ENCODE results near the gene SEC61B.
A peak's percentile ranks its signal among the peaks of the same experiment; 100 is the strongest.

The SEC61B gene

GRCh38 chr9:99239341-99240060 is 17.4 kb downstream of the SEC61B start:
- no peak for DNase-seq

DNA sequence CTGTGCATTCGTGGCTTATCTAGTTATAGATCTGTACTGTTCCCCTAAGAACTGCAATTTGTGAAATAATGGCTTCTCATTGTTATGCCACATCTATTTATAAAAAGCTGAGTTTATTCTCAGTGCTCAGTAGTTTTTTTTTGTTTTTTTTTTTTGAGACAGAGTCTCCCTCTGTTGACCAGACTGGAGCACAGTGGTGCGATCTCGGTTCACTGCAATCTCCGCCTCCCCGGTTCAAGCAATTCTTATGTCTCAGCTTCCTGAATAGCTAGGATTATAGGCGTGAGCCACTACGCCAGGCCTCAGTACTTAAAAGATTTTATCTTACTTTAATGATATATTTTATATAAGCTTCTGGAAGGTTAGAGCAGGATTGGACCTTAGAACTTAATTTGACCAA is 19.0 kb downstream of the SEC61B start:
- DNase-seq = no peak

DNA sequence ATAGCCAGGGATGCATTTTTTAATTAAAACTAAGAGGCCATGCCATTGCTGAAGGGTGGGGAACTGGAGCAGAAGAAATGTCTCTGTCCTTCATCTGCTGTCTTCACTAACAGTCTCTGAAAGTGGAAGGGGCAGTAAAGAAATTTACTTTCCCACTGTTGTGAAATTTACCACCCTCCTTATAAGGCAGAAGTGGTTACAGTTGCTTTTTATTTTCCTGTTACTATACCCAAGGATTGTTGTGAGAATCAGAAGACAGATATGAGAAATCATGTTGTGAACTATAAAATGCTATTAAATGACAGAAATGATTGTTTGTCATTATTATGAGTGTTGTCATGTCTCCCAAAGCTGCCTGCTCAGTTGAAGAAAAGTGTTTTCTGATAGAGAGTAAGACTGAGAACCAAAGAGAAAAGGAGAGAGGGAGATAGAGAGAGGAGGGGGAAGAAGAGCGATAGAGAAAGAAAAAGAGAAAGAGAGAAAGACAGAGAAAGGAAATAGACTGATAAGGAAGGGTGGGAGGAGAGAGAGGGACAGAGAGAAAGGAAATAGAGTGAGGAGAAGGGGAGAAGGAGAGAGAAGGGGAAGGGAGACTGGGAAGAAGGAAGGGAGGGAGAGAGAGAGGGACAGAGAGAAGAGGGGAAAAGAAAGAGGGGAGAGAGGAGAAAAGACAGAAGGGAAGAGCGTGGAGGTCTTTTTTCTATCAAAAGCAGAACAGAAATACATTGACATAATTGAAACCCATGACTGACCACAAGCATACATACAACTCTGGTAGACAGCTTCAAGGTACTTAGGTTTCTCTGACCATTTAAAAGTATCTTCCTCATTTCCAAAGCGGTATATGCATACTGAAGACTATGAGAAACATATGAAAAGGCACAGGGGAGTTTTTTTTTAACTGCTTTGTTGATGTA is 22.5 kb downstream of the SEC61B start:
- DNase-seq = no peak

- peak; percentile 34 for DNase-seq
Observed at GRCh38 chr9:99249619-99250018, 27.5 kb downstream of the SEC61B start.

GRCh38 chr9:99251157-99251556 is 29.1 kb downstream of the SEC61B start:
- DNase-seq = no peak

- peak; percentile 69 for DNase-seq
Observed at GRCh38 chr9:99253134-99253533, 31.1 kb downstream of the SEC61B start.

DNA sequence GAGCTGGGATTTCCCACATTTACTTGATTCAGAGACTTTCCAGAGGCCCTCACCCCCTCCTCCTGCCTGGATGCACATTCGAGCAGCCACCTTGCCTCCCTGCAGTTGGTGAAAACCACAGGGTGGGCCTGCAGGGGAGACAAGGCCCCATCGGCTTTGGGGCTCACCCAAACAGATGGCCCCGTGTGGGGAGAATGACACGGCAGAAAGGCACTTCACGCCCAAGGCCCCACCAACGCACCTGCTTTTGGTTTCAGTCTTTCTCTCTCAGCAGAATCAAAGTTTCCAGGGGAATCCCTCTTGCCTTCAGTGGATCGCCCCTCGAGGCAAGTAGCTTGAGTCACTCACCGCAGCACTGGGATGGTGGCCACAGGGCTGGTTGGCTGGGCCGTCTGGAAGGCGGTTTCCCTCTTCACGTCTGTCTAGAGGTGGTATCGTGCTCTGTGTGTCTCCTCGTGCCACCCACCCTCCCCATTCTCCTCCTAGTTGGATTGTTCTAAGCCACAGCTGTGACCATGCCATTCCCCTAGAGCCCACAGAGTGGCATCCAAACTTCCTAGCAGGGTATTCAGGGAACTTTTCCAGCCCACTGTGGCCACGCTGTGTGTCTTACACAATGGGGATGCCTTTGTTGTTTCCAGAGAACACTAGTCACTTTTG is 31.8 kb downstream of the SEC61B start:
- DNase-seq = peak; percentile 92

DNA sequence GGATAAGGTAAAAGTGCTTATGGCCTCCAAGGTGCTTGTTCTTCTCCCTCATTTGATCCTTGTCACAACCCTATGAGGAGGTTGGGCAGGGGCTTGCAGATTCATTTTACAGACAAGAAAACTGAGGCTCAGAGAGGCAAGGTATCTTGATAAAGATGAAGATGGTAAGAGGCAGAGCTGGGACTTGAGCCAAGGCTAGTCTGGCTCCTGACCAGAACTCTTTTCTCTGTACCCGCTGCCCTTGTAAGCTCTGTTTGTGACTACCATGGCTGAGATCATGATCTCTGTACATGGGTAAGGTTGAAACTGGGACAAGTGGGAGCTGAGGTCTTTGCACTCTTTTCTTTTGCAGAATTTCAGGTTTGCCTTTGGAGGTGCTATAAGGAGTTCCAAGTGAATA is 33.6 kb downstream of the SEC61B start:
- DNase-seq = no peak

DNA sequence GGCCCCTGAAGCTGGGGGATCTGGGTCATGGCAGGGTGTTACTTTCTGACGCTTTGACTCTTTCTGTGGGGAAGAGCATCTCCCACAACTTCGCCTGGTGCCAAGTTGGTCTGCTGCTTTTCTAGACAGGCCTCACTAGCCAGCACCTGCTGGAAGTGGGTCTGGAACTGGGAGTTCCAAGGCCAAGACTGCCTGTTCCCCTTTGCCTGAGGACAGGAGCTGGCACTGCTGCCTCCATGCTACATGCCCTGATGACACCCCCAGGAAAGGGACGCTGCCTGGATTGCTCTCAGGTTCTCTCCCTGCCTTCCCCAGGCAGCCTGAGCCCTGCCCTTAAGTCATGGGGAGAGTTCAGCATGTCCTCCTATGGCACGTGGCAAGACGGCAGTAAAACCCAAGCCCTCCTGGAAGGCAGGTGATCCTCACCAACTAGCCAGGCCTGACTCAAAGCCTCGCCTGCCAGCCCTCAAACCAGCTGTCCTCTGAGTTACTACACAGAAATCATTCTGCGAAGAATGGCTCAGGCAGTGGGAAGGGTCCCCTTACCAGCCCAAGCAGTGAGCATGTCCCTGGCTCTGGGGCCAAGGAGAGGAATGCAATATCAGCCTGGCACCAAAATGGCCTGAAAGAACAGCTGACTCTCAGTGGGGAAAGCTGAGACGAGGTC is 35.8 kb downstream of the SEC61B start:
- DNase-seq = no peak

- peak; percentile 53 for DNase-seq
Observed at GRCh38 chr9:99259231-99259918, 37.3 kb downstream of the SEC61B start.

- no peak for DNase-seq
Observed at GRCh38 chr9:99261923-99262322, 39.8 kb downstream of the SEC61B start.

GRCh38 chr9:99262949-99263418 is 40.9 kb downstream of the SEC61B start:
- DNase-seq = no peak

DNA sequence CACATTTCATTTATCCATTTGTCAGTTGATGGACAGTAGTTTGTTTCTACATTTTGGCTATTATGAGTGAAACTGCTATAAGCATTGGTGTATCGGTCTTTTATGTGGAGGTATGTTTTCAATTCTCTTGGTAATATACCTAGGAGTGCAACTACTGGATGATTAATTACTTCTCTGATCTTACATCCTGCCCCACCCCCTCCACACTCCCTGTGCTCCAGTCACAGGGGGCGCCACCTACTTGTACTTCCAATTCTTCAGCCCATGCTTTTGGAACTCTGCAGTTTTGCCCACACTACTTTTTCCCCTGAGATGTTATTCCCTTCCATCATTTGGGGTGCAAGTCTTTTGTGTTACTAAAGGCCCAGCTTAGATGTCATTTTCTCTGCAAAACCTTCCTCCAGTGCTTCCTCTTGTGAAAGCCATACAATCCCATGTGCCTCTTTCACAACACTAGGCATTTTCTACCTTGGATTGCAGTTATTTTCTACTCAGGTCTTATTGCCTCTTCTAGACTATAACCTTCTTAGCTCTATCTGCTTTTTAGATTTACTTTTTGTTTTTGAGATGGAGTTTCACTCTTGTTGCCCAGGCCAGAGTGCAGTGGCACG is 42.1 kb downstream of the SEC61B start:
- peak; percentile 11 for DNase-seq

DNA sequence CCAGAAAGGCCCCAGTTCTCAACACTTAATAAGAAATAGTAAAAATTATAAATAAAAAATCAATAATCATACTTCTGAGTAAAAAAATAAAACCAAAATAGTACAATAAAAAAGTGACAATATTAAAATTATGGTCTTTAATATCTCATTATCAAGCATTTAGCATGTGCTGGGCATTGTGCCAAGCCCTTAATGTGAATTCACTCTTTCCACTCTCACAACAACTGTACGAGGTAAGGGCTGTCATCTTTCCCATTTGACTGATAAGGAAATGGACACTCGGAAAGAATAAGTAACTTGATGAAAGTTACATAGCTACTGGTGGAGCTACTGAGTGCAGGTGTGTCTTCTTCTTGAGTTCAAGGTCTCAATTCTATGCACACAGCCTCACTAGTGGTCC is 43.6 kb downstream of the SEC61B start:
- DNase-seq = no peak

DNA sequence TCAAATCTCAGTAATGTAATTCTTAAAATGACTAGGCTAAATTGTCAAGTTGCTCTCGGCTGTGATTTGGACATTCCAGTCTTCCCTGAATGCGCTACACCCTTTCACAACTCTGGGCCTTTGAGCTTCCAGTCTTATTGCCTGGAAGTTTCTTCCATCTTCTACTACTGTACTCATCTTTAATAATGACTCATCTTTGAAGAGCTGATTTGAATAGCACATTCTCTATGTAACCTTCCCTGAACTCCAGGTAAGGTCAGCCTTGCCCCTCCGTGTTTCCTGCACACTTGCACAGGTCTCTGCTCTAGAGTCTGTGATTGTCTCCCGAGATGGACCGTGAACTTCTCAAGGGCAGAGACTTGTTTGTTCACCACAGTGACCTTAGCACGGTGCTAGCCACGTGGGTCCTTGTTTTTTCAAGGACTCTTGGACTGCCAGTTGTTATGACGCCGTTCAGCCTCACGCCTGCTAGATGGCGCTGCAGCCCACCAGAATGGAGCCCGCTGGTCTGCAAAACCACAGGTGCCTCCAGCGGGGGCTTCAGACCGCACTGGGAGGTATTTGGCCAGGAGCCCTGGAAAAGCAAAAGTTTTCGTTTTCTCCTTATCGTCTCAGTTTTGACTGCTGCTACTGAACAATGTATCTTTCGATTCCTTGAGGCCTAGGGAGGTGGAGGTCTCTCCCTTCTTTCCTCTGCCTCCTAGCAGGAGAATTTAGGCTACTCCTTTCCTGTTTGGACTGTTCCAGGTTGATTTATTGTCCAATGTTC is 44.4 kb downstream of the SEC61B start:
- DNase-seq = peak; percentile 62

- DNase-seq = no peak
Observed at GRCh38 chr9:99269416-99269815, 47.3 kb downstream of the SEC61B start.

DNA sequence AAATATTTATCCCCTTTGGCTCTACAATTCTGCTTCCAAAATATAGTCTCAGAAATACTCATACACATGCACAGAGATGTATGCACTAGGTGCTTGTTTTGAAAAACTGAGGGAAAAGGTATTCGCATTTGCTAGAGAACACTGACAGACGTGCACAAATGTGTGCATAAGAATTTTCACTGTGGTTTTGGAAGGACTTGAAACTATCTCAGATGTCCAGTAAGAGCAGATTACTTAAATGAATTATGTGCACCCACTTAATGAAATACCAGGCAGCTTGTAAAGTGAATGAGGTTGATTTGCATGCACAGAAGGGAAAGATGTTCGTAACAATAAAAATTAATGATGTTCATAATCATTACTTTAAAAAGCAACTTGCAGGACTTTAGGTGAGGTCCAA is 48.4 kb downstream of the SEC61B start:
- DNase-seq = no peak

GRCh38 chr9:99272836-99273235 is 50.8 kb downstream of the SEC61B start:
- no peak for DNase-seq

GRCh38 chr9:99274016-99274415 is 51.9 kb downstream of the SEC61B start:
- no peak for DNase-seq

GRCh38 chr9:99274495-99274894 is 52.4 kb downstream of the SEC61B start:
- DNase-seq = no peak
